D721Med (cell line): ENCODE measurements around the gene CUL7.

ENCODE experiments used
- DNase-seq: peaks from one replicate; pipeline ENCODE4 v3.0.0; 2011; ENCODE audit warnings: low spot score; ENCODE audit not compliant: insufficient read length
- FAIRE-seq: peaks from 2 replicates; lab custom pipeline; 2011; peaks lifted over from hg19 to GRCh38; lab: Jason Lieb, UNC
- TF ChIP-seq, protein P1 (sequence below): IDR thresholded peaks from 2 replicates; pipeline ENCODE4 v1.5.1; 2012; ENCODE audit warnings: mild to moderate bottlenecking, control low read depth; ENCODE audit not compliant: insufficient read depth; ENCODE audit errors: missing control alignments

The CUL7 gene

DNA sequence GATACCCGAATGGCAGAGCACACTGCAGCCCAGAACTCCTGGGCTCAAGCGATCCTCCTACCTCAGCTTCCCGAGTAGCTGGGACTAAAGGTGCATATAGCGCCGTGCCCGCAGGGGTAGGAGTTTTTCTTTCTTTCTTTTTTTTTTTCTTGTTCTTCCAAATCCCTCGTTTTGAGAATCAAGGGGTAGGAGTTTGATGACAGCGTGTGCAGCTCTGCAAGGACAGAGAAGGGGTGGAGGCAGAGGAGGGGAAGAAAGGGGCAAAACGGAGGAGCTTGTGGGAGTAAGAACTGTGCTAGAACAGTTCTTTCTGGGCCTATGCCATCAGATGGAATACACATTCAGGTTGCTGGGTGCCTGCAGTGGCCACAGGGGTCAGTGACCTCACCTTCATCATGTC is 16.9 kb downstream of the CUL7 start:
- TF ChIP-seq, protein P1, sequence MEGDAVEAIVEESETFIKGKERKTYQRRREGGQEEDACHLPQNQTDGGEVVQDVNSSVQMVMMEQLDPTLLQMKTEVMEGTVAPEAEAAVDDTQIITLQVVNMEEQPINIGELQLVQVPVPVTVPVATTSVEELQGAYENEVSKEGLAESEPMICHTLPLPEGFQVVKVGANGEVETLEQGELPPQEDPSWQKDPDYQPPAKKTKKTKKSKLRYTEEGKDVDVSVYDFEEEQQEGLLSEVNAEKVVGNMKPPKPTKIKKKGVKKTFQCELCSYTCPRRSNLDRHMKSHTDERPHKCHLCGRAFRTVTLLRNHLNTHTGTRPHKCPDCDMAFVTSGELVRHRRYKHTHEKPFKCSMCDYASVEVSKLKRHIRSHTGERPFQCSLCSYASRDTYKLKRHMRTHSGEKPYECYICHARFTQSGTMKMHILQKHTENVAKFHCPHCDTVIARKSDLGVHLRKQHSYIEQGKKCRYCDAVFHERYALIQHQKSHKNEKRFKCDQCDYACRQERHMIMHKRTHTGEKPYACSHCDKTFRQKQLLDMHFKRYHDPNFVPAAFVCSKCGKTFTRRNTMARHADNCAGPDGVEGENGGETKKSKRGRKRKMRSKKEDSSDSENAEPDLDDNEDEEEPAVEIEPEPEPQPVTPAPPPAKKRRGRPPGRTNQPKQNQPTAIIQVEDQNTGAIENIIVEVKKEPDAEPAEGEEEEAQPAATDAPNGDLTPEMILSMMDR = no peak
- DNase-seq = no peak
- no peak for FAIRE-seq

DNA sequence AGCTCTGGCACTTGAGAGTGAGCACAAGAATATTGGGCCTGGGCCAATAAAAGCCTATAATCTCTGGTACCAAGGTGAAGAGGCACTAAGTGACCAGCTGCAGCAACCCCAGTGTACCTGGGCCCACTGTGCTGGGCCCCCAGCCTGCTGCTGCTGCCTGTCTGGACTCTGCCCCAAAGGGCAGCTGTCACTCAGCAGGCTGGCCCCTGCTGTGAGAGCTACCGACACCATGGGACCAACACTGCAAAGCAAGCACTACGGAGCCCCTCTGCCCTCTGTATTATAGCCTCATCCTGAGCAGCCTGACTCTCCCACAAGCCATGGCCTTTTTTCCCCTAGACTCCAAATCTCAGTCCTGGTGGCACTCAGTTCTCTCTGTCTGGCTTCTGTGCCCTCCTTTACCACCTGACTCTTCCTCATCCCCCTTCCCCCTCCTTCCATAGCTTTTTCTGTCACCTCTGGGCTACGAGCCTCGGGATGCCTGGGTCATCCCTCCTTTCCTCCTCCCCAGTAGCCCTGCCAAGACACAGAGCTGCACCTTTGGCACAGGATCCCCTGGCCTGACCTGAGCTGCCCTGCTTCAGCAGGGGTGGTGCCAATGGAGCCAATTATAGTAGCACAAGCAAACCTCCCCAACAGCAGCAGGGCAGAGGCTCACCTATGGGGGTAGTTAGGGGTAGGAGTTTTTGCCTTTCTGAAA is 18.0 kb downstream of the CUL7 start:
- FAIRE-seq (no peak), DNase-seq (no peak)
- TF ChIP-seq, protein P1 = no peak

DNA sequence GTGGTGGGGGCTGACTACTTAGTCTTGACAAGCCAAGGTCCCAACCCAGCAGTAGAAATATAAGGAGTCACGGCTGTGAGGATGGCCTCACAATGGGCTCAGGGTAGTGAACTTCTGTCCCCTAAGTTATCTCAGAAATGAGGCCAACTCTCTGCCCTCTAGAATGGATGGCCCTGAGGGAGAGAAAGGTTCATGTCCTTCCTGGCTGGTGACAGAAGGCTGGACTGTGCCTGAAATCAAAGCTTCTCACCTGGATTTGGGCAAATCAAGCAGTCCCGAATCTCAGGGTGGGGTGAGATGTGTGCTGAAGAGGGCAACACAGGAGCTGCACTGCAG is 19.5 kb downstream of the CUL7 start:
- DNase-seq (no peak), FAIRE-seq (no peak)
- TF ChIP-seq, protein P1 = no peak

DNA sequence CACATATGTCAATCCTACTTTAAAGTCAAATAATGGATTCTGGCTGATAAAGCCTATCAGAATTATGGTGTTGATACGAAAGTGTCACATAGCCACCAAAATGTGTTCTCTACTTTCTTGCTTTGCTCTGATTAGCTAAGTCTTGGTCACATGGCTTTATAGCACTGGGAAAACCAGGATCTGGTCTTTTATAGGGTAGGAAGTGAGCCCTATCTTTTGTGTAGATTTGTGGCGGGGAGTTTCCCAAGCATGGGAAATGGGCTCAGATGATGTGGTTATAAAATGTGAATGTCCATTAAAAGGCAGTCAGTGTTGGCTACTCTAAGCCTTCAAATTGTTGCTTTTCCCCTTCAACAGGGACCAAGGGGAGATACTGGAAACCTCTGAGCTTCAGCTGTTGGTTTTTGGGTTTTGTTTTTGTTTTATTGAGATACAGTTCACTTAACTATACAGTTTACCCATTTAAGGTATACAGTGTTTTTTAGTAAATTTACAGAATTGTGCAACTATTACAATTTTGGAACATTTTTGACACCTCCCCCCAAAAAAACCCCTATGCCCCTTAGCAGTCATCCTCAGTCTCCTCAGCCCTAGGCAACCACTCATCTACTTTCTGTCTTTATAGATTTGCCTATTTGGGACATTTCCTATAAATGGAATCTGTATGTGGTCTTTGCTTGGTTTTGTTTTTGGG is 20.0 kb downstream of the CUL7 start:
- no peak for DNase-seq
- TF ChIP-seq, protein P1 = no peak
- no peak for FAIRE-seq

DNA sequence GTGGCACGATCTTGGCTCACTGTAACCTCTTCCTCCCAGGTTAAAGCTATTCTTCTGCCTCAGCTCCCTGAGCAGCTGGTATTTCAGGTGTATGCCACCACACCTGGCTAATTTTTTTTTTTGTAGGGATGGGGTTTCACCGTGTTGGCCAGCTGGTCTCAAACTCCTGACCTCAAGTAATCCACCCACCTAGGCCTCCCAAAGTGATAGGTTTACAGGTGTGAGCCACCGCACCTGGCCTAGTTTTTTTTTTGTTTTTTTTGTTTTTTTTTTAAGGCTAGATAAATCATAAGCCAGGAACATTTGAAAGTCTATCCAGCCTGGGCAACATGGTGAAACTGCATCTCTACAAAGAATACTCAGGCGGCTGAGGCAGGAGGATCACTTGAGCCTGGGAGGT is 21.3 kb downstream of the CUL7 start:
- TF ChIP-seq, protein P1 = no peak
- DNase-seq = no peak
- no peak for FAIRE-seq

DNA sequence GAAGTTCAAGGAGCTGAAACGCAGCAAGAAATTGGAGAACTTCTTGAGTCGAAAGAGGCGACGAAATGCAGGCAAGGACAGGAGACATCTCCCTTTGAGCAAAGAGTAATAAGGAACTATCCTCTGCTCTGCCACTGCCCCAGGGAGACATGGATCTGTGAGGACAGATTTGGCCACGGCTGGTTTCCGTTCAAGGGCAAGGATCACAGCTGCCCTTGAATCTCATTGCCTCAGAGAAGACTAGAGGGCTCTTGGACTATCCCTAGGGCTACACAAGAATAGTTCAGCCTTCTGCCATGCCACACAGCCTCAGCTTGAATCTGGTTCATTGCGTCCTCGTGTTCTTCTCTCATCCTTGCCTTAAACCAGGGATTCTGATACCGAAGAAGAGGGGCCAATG is 24.5 kb downstream of the CUL7 start:
- no peak for DNase-seq
- TF ChIP-seq, protein P1 = no peak
- no peak for FAIRE-seq

DNA sequence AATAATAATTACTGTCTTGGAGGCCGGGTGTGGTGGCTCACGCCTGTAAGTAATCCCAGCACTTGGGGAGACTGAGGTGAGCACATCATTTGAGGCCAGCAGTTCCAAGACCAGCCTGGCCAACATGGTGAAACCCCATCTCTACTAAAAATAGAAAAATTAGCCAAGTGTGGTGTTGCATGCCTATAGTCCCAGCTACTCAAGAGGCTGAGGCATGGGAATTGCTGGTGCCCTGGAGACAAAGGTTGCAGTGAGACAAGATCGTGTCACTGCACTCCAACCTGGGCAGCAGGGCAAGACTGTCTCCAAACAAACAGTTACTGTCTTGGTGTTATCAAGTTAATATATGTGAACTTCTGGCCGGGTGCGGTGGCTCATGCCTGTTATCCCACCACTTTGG is 27.3 kb downstream of the CUL7 start:
- DNase-seq = no peak
- FAIRE-seq = no peak
- TF ChIP-seq, protein P1 = no peak
